ENCODE results near the gene CPNE2. TPM values are rescaled to one million over a fixed set of nuclear protein-coding genes. Genes with fewer than 3 reads are reported as not detected.

The CPNE2 gene
- 3.4 TPM for total RNA-seq (ENCODE audit: unreplicated experiment)
- long read RNA-seq, partial matches to known transcripts = 0 of 1 reads
- long read RNA-seq, other reads (novel, unspliced or antisense) = 1 of 1 reads

DNA sequence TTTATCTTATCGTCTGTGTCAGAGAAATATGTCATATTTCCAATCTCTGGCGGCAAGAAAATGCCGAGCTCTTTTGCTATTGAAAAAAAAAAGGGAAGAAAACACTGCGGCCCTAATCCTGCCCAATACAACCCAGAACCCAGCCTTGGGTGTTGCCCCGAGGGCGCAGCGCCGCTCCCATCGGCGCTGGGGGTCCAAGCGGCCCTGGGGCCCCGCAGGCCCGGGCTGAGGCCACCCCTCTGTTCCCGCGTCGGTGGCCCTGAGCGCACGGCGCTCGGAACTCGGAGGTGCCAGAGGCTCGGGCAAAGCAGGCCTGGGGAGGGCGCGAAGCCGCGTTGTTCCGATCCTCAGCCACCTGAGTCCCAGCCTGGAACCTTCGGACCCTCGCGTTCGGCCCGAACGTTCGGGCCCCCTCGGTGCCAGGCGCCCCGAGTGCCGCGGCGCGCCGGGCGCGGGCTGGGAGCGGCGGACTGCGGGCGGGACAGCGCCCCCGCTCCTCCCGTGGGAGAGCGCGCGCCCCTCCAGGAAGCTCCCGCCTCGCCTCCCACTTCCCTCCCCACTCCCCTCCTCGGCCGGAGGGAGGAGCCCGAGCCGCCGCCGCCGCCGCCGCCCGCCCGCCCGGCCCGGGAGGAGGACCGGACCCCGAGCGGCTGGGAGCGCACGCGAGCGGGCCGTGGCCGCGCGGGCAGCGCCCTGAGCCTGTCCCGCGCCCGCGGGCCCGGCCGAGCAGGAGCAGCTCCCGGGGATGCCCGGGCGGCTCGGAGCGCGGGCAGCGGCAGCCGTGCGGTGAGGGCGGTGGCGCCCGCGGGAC lies at the start of gene CPNE2:
Gene CPNE2, plus strand, starts transcription at position 609 of the 811 bp plus-strand sequence. CDS start 18,160 bp downstream, outside the sequence.
- no peak within 1 kb of the TSS for H3K27ac Mint-ChIP-seq (ENCODE audit: unreplicated experiment)
- TF ChIP-seq, protein P1, sequence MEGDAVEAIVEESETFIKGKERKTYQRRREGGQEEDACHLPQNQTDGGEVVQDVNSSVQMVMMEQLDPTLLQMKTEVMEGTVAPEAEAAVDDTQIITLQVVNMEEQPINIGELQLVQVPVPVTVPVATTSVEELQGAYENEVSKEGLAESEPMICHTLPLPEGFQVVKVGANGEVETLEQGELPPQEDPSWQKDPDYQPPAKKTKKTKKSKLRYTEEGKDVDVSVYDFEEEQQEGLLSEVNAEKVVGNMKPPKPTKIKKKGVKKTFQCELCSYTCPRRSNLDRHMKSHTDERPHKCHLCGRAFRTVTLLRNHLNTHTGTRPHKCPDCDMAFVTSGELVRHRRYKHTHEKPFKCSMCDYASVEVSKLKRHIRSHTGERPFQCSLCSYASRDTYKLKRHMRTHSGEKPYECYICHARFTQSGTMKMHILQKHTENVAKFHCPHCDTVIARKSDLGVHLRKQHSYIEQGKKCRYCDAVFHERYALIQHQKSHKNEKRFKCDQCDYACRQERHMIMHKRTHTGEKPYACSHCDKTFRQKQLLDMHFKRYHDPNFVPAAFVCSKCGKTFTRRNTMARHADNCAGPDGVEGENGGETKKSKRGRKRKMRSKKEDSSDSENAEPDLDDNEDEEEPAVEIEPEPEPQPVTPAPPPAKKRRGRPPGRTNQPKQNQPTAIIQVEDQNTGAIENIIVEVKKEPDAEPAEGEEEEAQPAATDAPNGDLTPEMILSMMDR (IDR thresholded peaks at IDR 0.05; ENCODE audit: partially characterized antibody, unreplicated experiment) = no peak
- H3K4me3 Mint-ChIP-seq (ENCODE audit: unreplicated experiment) = peak within 1 kb of the TSS; percentile 82
- no peaks in the 10 kb centered on the region for H3K4me1 Mint-ChIP-seq (ENCODE audit: low read depth, unreplicated experiment)
- peak; percentile 63 for DNase-seq
- H3K27me3 Mint-ChIP-seq (ENCODE audit: unreplicated experiment) = peaks cover 16% of the 10 kb centered on the region
- peaks cover 2% of the 10 kb centered on the region for H3K9me3 Mint-ChIP-seq (ENCODE audit: unreplicated experiment)
- H3K36me3 Mint-ChIP-seq (ENCODE audit: unreplicated experiment) = peaks cover 6% of the 10 kb centered on the region

DNA sequence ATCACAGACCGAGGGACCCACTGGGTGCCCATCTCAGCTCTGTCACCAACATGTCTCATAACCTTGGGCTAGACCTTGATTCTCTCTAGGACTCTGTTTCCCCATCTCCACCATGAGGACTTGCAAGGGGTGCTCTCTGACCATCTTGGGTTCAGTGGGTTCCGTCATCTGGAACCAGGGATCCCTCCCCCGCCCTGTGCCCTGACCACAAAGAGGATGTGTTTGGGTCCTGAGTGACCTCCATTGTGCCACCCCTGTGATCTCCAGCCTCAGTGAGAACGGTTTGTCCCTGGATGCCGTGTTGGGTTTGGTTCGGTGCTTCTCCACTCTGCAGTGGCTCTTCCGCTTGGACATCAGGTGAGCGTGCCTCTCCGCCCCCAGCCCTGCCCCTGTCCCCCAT lies 49.1 kb upstream of the CPNE2 start:
- Mint-ChIP-seq H3K9me3 (ENCODE audit: unreplicated experiment) (peaks cover 4% of the 10 kb centered on the region), H3K4me3 (ENCODE audit: unreplicated experiment) (no peak overlapping the region), H3K36me3 (ENCODE audit: unreplicated experiment) (peaks cover 7% of the 10 kb centered on the region), H3K27ac (ENCODE audit: unreplicated experiment) (no peak overlapping the region), H3K4me1 (ENCODE audit: low read depth, unreplicated experiment) (peaks cover 5% of the 10 kb centered on the region), H3K27me3 (ENCODE audit: unreplicated experiment) (peaks cover 8% of the 10 kb centered on the region)
- no peak for DNase-seq
- TF ChIP-seq, protein P1 (IDR thresholded peaks at IDR 0.05; ENCODE audit: partially characterized antibody, unreplicated experiment) = no peak

DNA sequence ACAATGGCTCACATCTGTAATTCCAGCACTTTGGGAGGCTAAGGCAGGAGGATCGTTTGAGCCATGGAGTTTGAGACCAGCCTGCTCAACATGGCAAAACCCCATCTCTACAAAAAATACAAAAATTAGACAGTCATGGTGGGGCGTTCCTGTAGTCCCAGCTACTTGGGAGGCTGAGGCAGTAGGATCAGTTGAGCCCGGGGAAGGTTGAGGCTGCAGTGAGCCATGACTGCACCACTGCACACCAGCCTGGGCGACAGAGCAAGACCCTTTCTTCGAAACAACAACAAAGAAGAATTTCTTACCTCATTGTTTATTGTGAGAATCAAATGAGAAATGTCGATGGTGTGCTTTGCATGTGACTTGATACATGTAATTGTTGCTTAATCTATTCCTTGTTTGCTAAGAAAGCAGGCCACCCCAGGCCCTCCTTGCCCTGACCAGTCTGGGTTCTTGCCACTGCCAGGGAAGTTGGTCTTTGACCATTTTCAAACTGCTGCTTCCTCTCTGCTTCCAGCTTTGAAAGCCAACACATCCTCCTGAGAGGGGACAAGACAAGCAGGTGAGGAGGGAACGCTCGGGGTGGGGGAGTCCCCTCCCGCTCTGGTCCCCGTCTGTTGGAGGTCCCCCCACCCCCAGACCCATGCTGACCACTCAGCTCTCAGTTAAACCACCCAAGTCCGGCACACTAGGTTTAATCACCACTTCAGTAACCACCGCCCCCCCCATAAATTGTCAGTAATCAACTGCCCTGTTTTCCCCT lies 47.3 kb upstream of the CPNE2 start:
- no peak overlapping the region for H3K4me3 Mint-ChIP-seq (ENCODE audit: unreplicated experiment)
- TF ChIP-seq, protein P1 (IDR thresholded peaks at IDR 0.05; ENCODE audit: partially characterized antibody, unreplicated experiment) = no peak
- peaks cover 8% of the 10 kb centered on the region for H3K27me3 Mint-ChIP-seq (ENCODE audit: unreplicated experiment)
- peaks cover 5% of the 10 kb centered on the region for H3K4me1 Mint-ChIP-seq (ENCODE audit: low read depth, unreplicated experiment)
- H3K36me3 Mint-ChIP-seq (ENCODE audit: unreplicated experiment) = peaks cover 7% of the 10 kb centered on the region
- DNase-seq = no peak
- no peak overlapping the region for H3K27ac Mint-ChIP-seq (ENCODE audit: unreplicated experiment)
- peaks cover 2% of the 10 kb centered on the region for H3K9me3 Mint-ChIP-seq (ENCODE audit: unreplicated experiment)

DNA sequence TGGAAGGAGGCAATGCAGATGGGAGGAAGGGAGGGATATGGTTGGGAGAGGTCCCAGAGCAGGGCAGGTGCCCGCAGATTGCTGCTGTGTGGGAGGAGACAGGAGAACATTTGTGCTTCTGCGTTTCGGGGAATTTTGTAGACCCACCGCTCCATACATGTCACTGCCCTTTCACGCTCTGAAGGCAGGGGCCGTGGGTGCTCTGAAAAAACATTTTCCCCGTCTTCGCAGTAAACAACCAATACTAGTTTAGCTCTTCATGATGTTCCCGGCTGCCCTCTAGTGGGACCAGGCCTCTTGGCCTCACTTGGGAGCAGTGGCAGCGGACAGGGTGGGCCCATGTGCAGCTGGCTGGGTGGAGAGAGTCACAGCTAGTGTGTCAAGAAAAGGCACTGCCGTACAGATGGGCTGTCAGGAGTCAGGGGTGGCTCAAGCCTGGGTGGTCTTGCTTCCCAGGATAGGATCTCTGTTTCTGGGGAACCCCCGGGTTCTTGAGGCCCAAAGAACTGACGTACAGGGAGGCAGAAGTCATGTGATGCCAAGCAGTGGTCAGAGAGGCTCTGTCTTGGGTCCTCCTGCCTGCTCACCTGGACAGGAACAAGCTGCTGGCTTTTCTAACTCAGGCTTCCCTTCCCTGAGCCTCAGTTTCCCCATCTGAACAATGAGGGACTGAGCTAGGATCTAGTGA lies 46.5 kb upstream of the CPNE2 start:
- Mint-ChIP-seq H3K9me3 (ENCODE audit: unreplicated experiment) (peaks cover 2% of the 10 kb centered on the region), H3K4me1 (ENCODE audit: low read depth, unreplicated experiment) (peaks cover 5% of the 10 kb centered on the region), H3K36me3 (ENCODE audit: unreplicated experiment) (peaks cover 7% of the 10 kb centered on the region), H3K4me3 (ENCODE audit: unreplicated experiment) (no peak overlapping the region), H3K27ac (ENCODE audit: unreplicated experiment) (no peak overlapping the region), H3K27me3 (ENCODE audit: unreplicated experiment) (peaks cover 8% of the 10 kb centered on the region)
- TF ChIP-seq, protein P1 (IDR thresholded peaks at IDR 0.05; ENCODE audit: partially characterized antibody, unreplicated experiment) = no peak
- DNase-seq = peak; percentile 70
